Keratinocyte (primary cell): Measurements from ENCODE around the gene THOC1. TPM values are rescaled to one million over a fixed set of nuclear protein-coding genes. Genes with fewer than 3 reads are reported as not detected.

Source experiments
- DNase-seq: peaks from one replicate; pipeline ENCODE4 v3.0.0-alpha.2; 2011; ENCODE audit warnings: low read depth, missing footprints, low spot score
- FAIRE-seq: peaks from 2 replicates; lab custom pipeline; 2011; peaks lifted over from hg19 to GRCh38; lab: Jason Lieb, UNC
- H2AFZ ChIP-seq: 2 replicates; pipeline ENCODE4 v1.6.0; 2012; ENCODE audit warnings: low read length, control low read depth, inconsistent platforms; ENCODE audit not compliant: control insufficient read depth
- H3K27ac ChIP-seq: 2 replicates; pipeline ENCODE4 v1.5.1; 2011; ENCODE audit warnings: low read length; ENCODE audit not compliant: control insufficient read depth, insufficient read depth
- H3K27me3 ChIP-seq: 3 replicates; pipeline ENCODE4 v1.6.0; 2011; ENCODE audit warnings: low read length; ENCODE audit not compliant: control insufficient read depth, insufficient read depth; ENCODE audit errors: extremely low read depth
- H3K36me3 ChIP-seq, 2 experiments: 2 replicates in 1 of 2; 3 replicates in 1 of 2; pipeline ENCODE4 v1.5.1; 2011; ENCODE audit warnings: low read length in 2 of 2, mild to moderate bottlenecking in 1 of 2; ENCODE audit not compliant: control insufficient read depth in 2 of 2, insufficient read depth in 2 of 2; ENCODE audit errors: extremely low read depth in 1 of 2
- H3K4me1 ChIP-seq: 3 replicates; pipeline ENCODE4 v1.5.1; 2011; ENCODE audit warnings: low read length; ENCODE audit not compliant: control insufficient read depth, insufficient read depth; ENCODE audit errors: extremely low read depth
- H3K4me2 ChIP-seq: 3 replicates; pipeline ENCODE4 v1.6.0; 2011; ENCODE audit warnings: low read depth, low read length; ENCODE audit not compliant: control insufficient read depth, insufficient read depth; ENCODE audit errors: extremely low read depth
- H3K4me3 ChIP-seq, 3 experiments: fragments of 200-600 bp in 1 of 3; sonication (generic) in 1 of 3; 2 replicates in 2 of 3; 3 replicates in 1 of 3; pipeline ENCODE4 v1.5.1; 2011 to 2016; ENCODE audit warnings: low read length in 3 of 3, mild to moderate bottlenecking in 3 of 3, control low read depth in 2 of 3, inconsistent platforms in 1 of 3, low read depth in 1 of 3, mixed read lengths in 1 of 3, mixed run types in 1 of 3, moderate library complexity in 1 of 3; ENCODE audit not compliant: control insufficient read depth in 2 of 3, insufficient read depth in 2 of 3; ENCODE audit errors: extremely low read depth in 1 of 3
- H3K79me2 ChIP-seq: 2 replicates; pipeline ENCODE4 v1.6.0; 2012; ENCODE audit warnings: low read length; ENCODE audit not compliant: control insufficient read depth, insufficient read depth
- H3K9ac ChIP-seq: 3 replicates; pipeline ENCODE4 v1.6.0; 2011; ENCODE audit warnings: low read length; ENCODE audit not compliant: control insufficient read depth, insufficient read depth; ENCODE audit errors: extremely low read depth
- H3K9me1 ChIP-seq: 3 replicates; pipeline ENCODE4 v1.6.0; 2011; ENCODE audit warnings: low read length; ENCODE audit not compliant: control insufficient read depth, insufficient read depth; ENCODE audit errors: extremely low read depth
- H3K9me3 ChIP-seq: 2 replicates; pipeline ENCODE4 v1.5.1; 2012; ENCODE audit warnings: low read depth, low read length; ENCODE audit not compliant: control insufficient read depth
- H4K20me1 ChIP-seq: 3 replicates; pipeline ENCODE4 v1.6.0; 2011; ENCODE audit warnings: low read length; ENCODE audit not compliant: control insufficient read depth, insufficient read depth; ENCODE audit errors: extremely low read depth
- CTCF ChIP-seq, 3 experiments: IDR thresholded peaks in 1 of 3; conservative IDR thresholded peaks in 1 of 3; optimal IDR thresholded peaks in 1 of 3; 2 replicates in 2 of 3; 3 replicates in 1 of 3; pipeline versions ENCODE3 to v1.5.1; 2011; ENCODE audit warnings: low read length in 3 of 3, mild to moderate bottlenecking in 3 of 3, moderate library complexity in 2 of 3, control low read depth in 1 of 3, inconsistent platforms in 1 of 3; ENCODE audit not compliant: insufficient read depth in 2 of 3; ENCODE audit errors: extremely low read depth in 1 of 3
- EZH2 ChIP-seq: IDR thresholded peaks from one replicate; pipeline ENCODE4 v1.6.1; 2012; ENCODE audit warnings: inconsistent platforms, mild to moderate bottlenecking, low read length, moderate library complexity
- dilution Hi-C: fragments of 300-500 bp; cut with MboI; formaldehyde crosslinking; loops from one replicate; pipeline ENCODE4 v1.7.0; 2020; ENCODE audit warnings: low sequenced_read_pairs; ENCODE audit not compliant: extremely low pct_ligation_motif_present
- polyA plus RNA-seq, 5 experiments: library from polyadenylated mRNA; depleted of rRNA in 3 of 5; stranded (reverse) in 3 of 5; stranded (forward) in 1 of 5; unstranded in 1 of 5; fragments of >200 nt; gene quantifications; 1 replicate in 1 of 5; 2 replicates in 3 of 5; 3 replicates in 1 of 5; pipeline versions ENCODE4 v1.2.1 to v1.2.3, GENCODE V29; 2011 to 2012; ENCODE audit warnings: missing spikeins in 2 of 5, low read depth in 1 of 5, low replicate concordance in 1 of 5

Gene THOC1
- polyA plus RNA-seq, 1 donor (not counting 4 experiments of a cell fraction or from before 2014, with no cell fraction given) = 35.8 TPM

DNA sequence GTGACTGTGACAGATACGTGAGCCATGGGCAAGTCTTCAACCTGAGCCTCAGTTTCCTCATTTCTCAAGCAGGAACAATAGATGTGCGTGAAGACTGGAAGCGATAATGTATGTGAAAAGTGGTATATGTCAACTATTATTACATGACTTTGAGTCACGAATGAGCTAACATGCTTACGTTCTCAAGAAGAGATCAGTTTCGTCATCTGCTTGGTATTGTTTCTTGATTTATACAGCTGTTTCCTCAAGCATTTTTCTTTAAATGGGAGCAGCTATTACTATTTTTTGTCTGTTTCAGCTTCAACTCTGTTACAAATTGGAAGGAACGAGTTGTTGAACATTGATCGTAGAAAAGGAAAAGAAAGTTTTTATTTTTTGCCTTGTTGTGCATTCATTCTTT, 48.5 kb upstream of the THOC1 start:
- dilution Hi-C loops = no loop called here
- Histone ChIP-seq H3K27ac (no peak overlapping the region), H3K4me1 (no peaks in the 10 kb centered on the region), H3K9ac (no peak overlapping the region), H3K79me2 (no peaks in the 10 kb centered on the region), H3K4me2 (no peak overlapping the region), H2AFZ (no peak overlapping the region), H3K27me3 (no peaks in the 10 kb centered on the region), H3K9me3 (no peaks in the 10 kb centered on the region), H3K36me3 (no peaks in the 10 kb centered on the region), H3K9me1 (no peaks in the 10 kb centered on the region), H4K20me1 (no peaks in the 10 kb centered on the region), H3K4me3 (no peak overlapping the region)
- TF ChIP-seq EZH2 (no peak), CTCF (optimal IDR thresholded peaks at IDR 0.05 in 1 of 3, IDR thresholded peaks at IDR 0.05 in 1 of 3, conservative IDR thresholded peaks at IDR 0.05 in 1 of 3; ENCODE audit: extremely low read depth in 1 of 3, insufficient read depth in 2 of 3, low read length in 3 of 3) (no peak)
- no peak for DNase-seq
- FAIRE-seq = no peak

GRCh38 chr18:313931-314330, 46.1 kb upstream of the THOC1 start:
- Histone ChIP-seq H3K4me3 (no peak overlapping the region), H3K4me1 (no peaks in the 10 kb centered on the region), H3K27ac (no peak overlapping the region), H2AFZ (no peak overlapping the region), H3K9ac (no peak overlapping the region), H3K4me2 (no peak overlapping the region), H3K27me3 (no peaks in the 10 kb centered on the region), H3K79me2 (no peaks in the 10 kb centered on the region), H4K20me1 (no peaks in the 10 kb centered on the region), H3K9me1 (no peaks in the 10 kb centered on the region), H3K9me3 (no peaks in the 10 kb centered on the region), H3K36me3 (no peaks in the 10 kb centered on the region)
- DNase-seq (no peak), FAIRE-seq (no peak)
- no peak for TF ChIP-seq EZH2
- no peak for TF ChIP-seq CTCF (optimal IDR thresholded peaks at IDR 0.05 in 1 of 3, IDR thresholded peaks at IDR 0.05 in 1 of 3, conservative IDR thresholded peaks at IDR 0.05 in 1 of 3; ENCODE audit: extremely low read depth in 1 of 3, insufficient read depth in 2 of 3, low read length in 3 of 3)
- dilution Hi-C loops = no loop called here
